K562 (cell line): ENCODE measurements around the gene MRPL9. TPM values are rescaled to one million over a fixed set of nuclear protein-coding genes. Genes with fewer than 3 reads are reported as not detected.

ENCODE experiments used
- ATF7 ChIP-seq: fragments of 450-650 bp; IDR thresholded peaks from 2 replicates; pipeline ENCODE4 v1.7.1; 2014; ENCODE audit warnings: mild to moderate bottlenecking, moderate library complexity
- FOXA3 ChIP-seq, 2 experiments: fragments of 450-650 bp in 1 of 2; sonication (generic) in 1 of 2; formaldehyde crosslinking; IDR thresholded peaks in 1 of 2; conservative IDR thresholded peaks in 1 of 2; 2 replicates each; pipeline versions ENCODE4 v1.4.0 to v1.8.0; 2020 to 2022; ENCODE audit warnings: mild to moderate bottlenecking in 2 of 2, missing genetic modification reagents in 1 of 2
- GTF2E2 ChIP-seq: fragments of 200-800 bp; sonication (Bioruptor generic); IDR thresholded peaks from 2 replicates; pipeline ENCODE4 v1.6.1; 2016; ENCODE audit warnings: missing genetic modification characterization, missing compliant biosample characterization
- MTA1 ChIP-seq: fragments of 450-650 bp; IDR thresholded peaks from 2 replicates; pipeline ENCODE4 v1.6.1; 2017; ENCODE audit warnings: borderline replicate concordance
- TCFL5 ChIP-seq: fragments of 250-450 bp; sonication (Bioruptor Pico); conservative IDR thresholded peaks from 2 replicates; pipeline ENCODE4 v1.6.1; 2021; ENCODE audit warnings: mild to moderate bottlenecking, moderate library complexity, matching md5 sums
- USF2 ChIP-seq: sonication (generic); formaldehyde crosslinking; IDR thresholded peaks from 2 replicates; pipeline ENCODE4 v1.5.0; 2020; ENCODE audit warnings: missing genetic modification reagents
- ZKSCAN8 ChIP-seq: fragments of 200-800 bp; sonication (Bioruptor generic); IDR thresholded peaks from 2 replicates; pipeline ENCODE4 v1.6.1; 2016; ENCODE audit warnings: missing genetic modification characterization, missing compliant biosample characterization
- ZNF134 ChIP-seq: fragments of 250-450 bp; sonication (Bioruptor Pico); conservative IDR thresholded peaks from 2 replicates; pipeline ENCODE4 v1.4.0; 2020
- ZNF398 ChIP-seq: fragments of 250-450 bp; sonication (Bioruptor Pico); IDR thresholded peaks from 2 replicates; pipeline ENCODE4 v1.8.0; 2021; ENCODE audit warnings: moderate library complexity, mild to moderate bottlenecking, inconsistent platforms
- ZNF583 ChIP-seq: fragments of 250-450 bp; sonication (Bioruptor Pico); IDR thresholded peaks from 2 replicates; pipeline ENCODE4 v1.4.0; 2020
- ZNF589 ChIP-seq: fragments of 200-800 bp; sonication (Bioruptor generic); IDR thresholded peaks from 2 replicates; pipeline ENCODE4 v1.6.1; 2016; ENCODE audit warnings: low read depth, missing genetic modification characterization, missing compliant biosample characterization
- polyA plus RNA-seq, 8 experiments: library from polyadenylated mRNA; depleted of rRNA in 4 of 8; stranded (reverse) in 5 of 8; unstranded in 3 of 8; fragments of >200 nt; fragmentation: Nextera tagmentation in 2 of 8; fragmentation: Illumina TruSeq in 1 of 8; extraction: Ambion mirVana in 2 of 8; extraction: Trizol in 1 of 8; gene quantifications; 2 replicates each; pipeline versions ENCODE4 v1.2.1 to v1.2.3, GENCODE V29; 2011 to 2014; ENCODE audit warnings: inconsistent platforms in 1 of 8, missing spikeins in 1 of 8
- total RNA-seq, 7 experiments: library from RNA; depleted of rRNA in 6 of 7; stranded (reverse); fragments of >200 nt in 6 of 7; fragmentation: Illumina TruSeq in 2 of 7; extraction: Trizol in 2 of 7; gene quantifications; 2 replicates each; pipeline versions ENCODE4 v1.2.1 to v1.2.3, GENCODE V29; 2011 to 2021; ENCODE audit warnings: low replicate concordance in 1 of 7
- TF ChIP-seq, protein P1 (sequence below): fragments of 250-450 bp; sonication (Bioruptor Pico); IDR thresholded peaks from 2 replicates; pipeline ENCODE4 v1.5.0; 2022; ENCODE audit warnings: mild to moderate bottlenecking
- TF ChIP-seq, protein P2 (sequence below), 2 experiments: fragments of 450-650 bp; formaldehyde crosslinking in 1 of 2; IDR thresholded peaks; 2 replicates each; pipeline versions ENCODE4 v1.4.0 to v1.6.1; 2014 to 2020; ENCODE audit warnings: mild to moderate bottlenecking in 2 of 2, borderline replicate concordance in 1 of 2, low read depth in 1 of 2

MRPL9 gene
- total and polyA plus RNA-seq, 9 of the 15 experiments (the other 6 are each of a cell fraction or from before 2014, with no cell fraction given) = 38.0 to 162 (median 111) TPM

DNA sequence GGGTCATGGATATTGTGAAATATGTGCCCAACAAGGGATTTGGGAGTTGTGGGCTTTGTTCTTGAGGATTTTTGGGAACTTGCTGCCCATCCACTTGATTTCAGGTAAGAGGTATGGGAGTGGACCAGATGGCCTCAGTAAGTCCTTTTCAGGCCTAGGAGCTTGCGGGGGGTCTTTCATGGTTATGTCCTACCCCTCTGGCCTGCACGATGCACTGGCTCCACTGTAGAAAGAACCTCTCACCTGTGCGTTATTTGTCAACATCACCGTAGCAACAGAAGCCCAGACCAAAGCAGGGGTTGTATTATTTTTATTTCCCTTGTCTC, 33.4 kb downstream of the MRPL9 start (continued):
- TF ChIP-seq ZNF398 (CRISPR knock-in tag) (no peak), FOXA3 (CRISPR knock-in tag; conservative IDR thresholded peaks at IDR 0.05 in 1 of 2, IDR thresholded peaks at IDR 0.05 in 1 of 2) (no peak), MTA1 (no peak), ATF7 (no peak), ZNF134 (CRISPR knock-in tag) (no peak), ZNF589 (no peak), GTF2E2 (tag) (no peak), ZNF583 (CRISPR knock-in tag) (no peak), TCFL5 (CRISPR knock-in tag) (no peak), ZKSCAN8 (CRISPR knock-in tag) (no peak), USF2 (CRISPR knock-in tag) (no peak)
- TF ChIP-seq, protein P1, sequence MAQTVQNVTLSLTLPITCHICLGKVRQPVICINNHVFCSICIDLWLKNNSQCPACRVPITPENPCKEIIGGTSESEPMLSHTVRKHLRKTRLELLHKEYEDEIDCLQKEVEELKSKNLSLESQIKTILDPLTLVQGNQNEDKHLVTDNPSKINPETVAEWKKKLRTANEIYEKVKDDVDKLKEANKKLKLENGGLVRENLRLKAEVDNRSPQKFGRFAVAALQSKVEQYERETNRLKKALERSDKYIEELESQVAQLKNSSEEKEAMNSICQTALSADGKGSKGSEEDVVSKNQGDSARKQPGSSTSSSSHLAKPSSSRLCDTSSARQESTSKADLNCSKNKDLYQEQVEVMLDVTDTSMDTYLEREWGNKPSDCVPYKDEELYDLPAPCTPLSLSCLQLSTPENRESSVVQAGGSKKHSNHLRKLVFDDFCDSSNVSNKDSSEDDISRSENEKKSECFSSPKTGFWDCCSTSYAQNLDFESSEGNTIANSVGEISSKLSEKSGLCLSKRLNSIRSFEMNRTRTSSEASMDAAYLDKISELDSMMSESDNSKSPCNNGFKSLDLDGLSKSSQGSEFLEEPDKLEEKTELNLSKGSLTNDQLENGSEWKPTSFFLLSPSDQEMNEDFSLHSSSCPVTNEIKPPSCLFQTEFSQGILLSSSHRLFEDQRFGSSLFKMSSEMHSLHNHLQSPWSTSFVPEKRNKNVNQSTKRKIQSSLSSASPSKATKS (CRISPR knock-in tag) = no peak
- TF ChIP-seq, protein P2, sequence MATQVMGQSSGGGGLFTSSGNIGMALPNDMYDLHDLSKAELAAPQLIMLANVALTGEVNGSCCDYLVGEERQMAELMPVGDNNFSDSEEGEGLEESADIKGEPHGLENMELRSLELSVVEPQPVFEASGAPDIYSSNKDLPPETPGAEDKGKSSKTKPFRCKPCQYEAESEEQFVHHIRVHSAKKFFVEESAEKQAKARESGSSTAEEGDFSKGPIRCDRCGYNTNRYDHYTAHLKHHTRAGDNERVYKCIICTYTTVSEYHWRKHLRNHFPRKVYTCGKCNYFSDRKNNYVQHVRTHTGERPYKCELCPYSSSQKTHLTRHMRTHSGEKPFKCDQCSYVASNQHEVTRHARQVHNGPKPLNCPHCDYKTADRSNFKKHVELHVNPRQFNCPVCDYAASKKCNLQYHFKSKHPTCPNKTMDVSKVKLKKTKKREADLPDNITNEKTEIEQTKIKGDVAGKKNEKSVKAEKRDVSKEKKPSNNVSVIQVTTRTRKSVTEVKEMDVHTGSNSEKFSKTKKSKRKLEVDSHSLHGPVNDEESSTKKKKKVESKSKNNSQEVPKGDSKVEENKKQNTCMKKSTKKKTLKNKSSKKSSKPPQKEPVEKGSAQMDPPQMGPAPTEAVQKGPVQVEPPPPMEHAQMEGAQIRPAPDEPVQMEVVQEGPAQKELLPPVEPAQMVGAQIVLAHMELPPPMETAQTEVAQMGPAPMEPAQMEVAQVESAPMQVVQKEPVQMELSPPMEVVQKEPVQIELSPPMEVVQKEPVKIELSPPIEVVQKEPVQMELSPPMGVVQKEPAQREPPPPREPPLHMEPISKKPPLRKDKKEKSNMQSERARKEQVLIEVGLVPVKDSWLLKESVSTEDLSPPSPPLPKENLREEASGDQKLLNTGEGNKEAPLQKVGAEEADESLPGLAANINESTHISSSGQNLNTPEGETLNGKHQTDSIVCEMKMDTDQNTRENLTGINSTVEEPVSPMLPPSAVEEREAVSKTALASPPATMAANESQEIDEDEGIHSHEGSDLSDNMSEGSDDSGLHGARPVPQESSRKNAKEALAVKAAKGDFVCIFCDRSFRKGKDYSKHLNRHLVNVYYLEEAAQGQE (IDR thresholded peaks at IDR 0.05; ENCODE audit: borderline replicate concordance) = no peak
- TF ChIP-seq, protein P2 (CRISPR knock-in tag; IDR thresholded peaks at IDR 0.05; ENCODE audit: low read depth) = no peak
